ENCODE measurements around the gene UBA5. TPM values are rescaled to one million over a fixed set of nuclear protein-coding genes. Genes with fewer than 3 reads are reported as not detected.

Gene UBA5
- total and polyA plus RNA-seq, 9 of the 15 experiments (the other 6 are each of a cell fraction or from before 2014, with no cell fraction given), result 8.1 to 71.1 (median 29.4) TPM

- no TSS peak for BruUV-seq (replicated peaks)
- H2AFZ ChIP-seq (ENCODE audit: low read depth, low read length), result no peak overlapping the region
- DNase-seq (ENCODE audit: extremely low read depth in 1 of 4, low spot score in 3 of 4), result no peak
- no peak overlapping the region for H3K4me2 ChIP-seq (ENCODE audit: insufficient read depth, low read length)
- no peaks in the 10 kb centered on the region for H3K9me3 ChIP-seq (replicated peaks; ENCODE audit: control insufficient read depth, insufficient read depth, low read depth, low read length)
- H3K27ac ChIP-seq (ENCODE audit: extremely low read depth, low read depth, low read length), result no peak overlapping the region
- H4K20me1 ChIP-seq (replicated peaks; ENCODE audit: control insufficient read depth, insufficient read depth, low read length), result no peaks in the 10 kb centered on the region
- H3K9me1 ChIP-seq (ENCODE audit: control insufficient read depth, insufficient read depth, low read length), result no peaks in the 10 kb centered on the region
- ChIA-PET POLR2A (interaction anchor here (1.2 kb wide), 1 partner anchor 288 kb away, joined by 4 read pairs; no protein-coding TSS in a partner anchor), CTCF (ENCODE audit: low intra/inter-chr PET ratio) (no interaction called here)
- TF ChIP-seq NFE2L1 (tag; IDR thresholded peaks at IDR 0.05; ENCODE audit: borderline replicate concordance, low read depth) (no peak), STAT5A (IDR thresholded peaks at IDR 0.05; ENCODE audit: borderline replicate concordance, low read length) (no peak), PHF20 (IDR thresholded peaks at IDR 0.05; ENCODE audit: partially characterized antibody) (no peak), SLC30A9 (CRISPR knock-in tag; IDR thresholded peaks at IDR 0.05) (no peak), ZNF511 (CRISPR knock-in tag; IDR thresholded peaks at IDR 0.05) (no peak), PHB (CRISPR knock-in tag; IDR thresholded peaks at IDR 0.05) (no peak), ZNF174 (CRISPR knock-in tag; IDR thresholded peaks at IDR 0.05) (no peak), CEBPZ (IDR thresholded peaks at IDR 0.05; ENCODE audit: borderline replicate concordance, low read depth, low read length) (no peak), ZNF217 (CRISPR knock-in tag; IDR thresholded peaks at IDR 0.05) (no peak), BDP1 (IDR thresholded peaks at IDR 0.05; ENCODE audit: insufficient read depth, insufficient read length) (no peak), HIVEP1 (CRISPR knock-in tag; IDR thresholded peaks at IDR 0.05) (no peak)
- no peaks in the 10 kb centered on the region for H3K4me1 ChIP-seq (replicated peaks in 1 of 2; ENCODE audit: control insufficient read depth in 2 of 2, insufficient read depth in 2 of 2, low read length in 2 of 2)
- intact Hi-C loops (cut with micrococcal nuclease), result no loop called here
- H3K79me2 ChIP-seq (ENCODE audit: control insufficient read depth, insufficient read depth, low read length), result no peaks in the 10 kb centered on the region
- FAIRE-seq, result no peak
- no peaks in the 10 kb centered on the region for H3K27me3 ChIP-seq (ENCODE audit: control insufficient read depth in 2 of 2, insufficient read depth in 2 of 2, low read length in 2 of 2)
- in situ Hi-C loops (cut with MboI), result no loop called here
- H3K9ac ChIP-seq (ENCODE audit: insufficient read depth in 1 of 2, low read depth in 2 of 2, low read length in 2 of 2), result no peak overlapping the region
- H3K4me3 ChIP-seq, result no peak overlapping the region
- 78% methylated on average over 7 of the region's 7 CpGs for WGBS (ENCODE audit: insufficient coverage, low coverage, missing lambda C conversion rate)
- H3K36me3 ChIP-seq (ENCODE audit: control insufficient read depth, insufficient read depth, low read length), result no peaks in the 10 kb centered on the region
- no peak for ATAC-seq
These were observed 29.5 kb upstream of the UBA5 start for GRCh38 chr3:132630612-132631011.

Measured in K562 (cell line).